Keratinocyte (primary cell): ENCODE measurements around the gene CD300LD.

Source experiments
- CTCF ChIP-seq, 3 experiments: IDR thresholded peaks in 1 of 3; conservative IDR thresholded peaks in 1 of 3; optimal IDR thresholded peaks in 1 of 3; 2 replicates in 2 of 3; 3 replicates in 1 of 3; pipeline versions ENCODE3 to v1.5.1; 2011; ENCODE audit warnings: low read length in 3 of 3, mild to moderate bottlenecking in 3 of 3, moderate library complexity in 2 of 3, control low read depth in 1 of 3, inconsistent platforms in 1 of 3; ENCODE audit not compliant: insufficient read depth in 2 of 3; ENCODE audit errors: extremely low read depth in 1 of 3
- EZH2 ChIP-seq: IDR thresholded peaks from one replicate; pipeline ENCODE4 v1.6.1; 2012; ENCODE audit warnings: inconsistent platforms, mild to moderate bottlenecking, low read length, moderate library complexity

DNA sequence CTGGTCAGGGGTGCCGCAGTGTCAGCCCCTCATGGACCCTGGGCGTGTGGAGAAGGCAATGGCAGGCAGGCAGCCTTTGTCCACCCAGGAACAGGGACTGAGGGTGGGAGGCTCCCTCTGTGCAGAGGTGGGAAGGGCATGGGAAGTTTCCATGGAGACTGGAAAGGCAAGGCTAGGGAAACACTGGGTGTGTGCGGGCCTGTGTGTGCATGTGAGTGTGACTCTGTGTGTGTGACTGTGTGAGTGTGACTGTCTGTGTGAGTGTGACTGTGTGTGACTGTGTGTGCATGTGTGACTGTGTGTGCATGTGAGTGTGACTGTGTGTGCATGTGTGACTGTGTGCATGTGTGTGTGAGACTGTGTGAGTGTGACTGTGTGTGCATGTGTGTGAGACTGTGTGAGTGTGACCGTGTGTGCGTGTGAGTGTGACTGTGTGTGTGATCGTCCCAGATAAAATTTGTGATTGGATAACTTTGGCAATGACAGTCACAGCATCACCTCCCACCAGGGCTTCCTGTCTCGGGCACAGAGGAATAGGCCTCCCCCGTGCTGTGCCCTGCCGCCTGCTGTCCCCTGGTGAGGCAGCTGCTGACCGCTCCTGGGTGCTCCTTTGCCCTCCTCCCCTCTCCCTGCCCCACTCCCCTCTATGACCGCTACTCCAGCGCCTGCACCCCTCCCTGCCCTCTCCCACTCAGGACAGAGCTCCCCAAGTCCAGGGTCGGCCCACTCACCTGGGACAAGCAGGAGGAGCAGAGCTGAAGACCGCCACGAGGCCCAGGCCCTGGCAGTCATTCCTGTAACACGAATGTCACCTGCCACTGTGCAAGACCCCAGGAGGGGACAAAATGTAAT is 46.9 kb downstream of the CD300LD start:
- no peak for TF ChIP-seq CTCF (optimal IDR thresholded peaks at IDR 0.05 in 1 of 3, IDR thresholded peaks at IDR 0.05 in 1 of 3, conservative IDR thresholded peaks at IDR 0.05 in 1 of 3; ENCODE audit: extremely low read depth in 1 of 3, insufficient read depth in 2 of 3, low read length in 3 of 3)
- TF ChIP-seq EZH2, result no peak
